Liver (tissue), 9 donors: Measurements from ENCODE around the gene CTNNBL1. TPM values are rescaled to one million over a fixed set of nuclear protein-coding genes. Genes with fewer than 3 reads are reported as not detected.

ENCODE experiments used
- DNase-seq: peaks from one replicate; pipeline ENCODE4 v3.0.0-alpha.2; 2017; ENCODE audit warnings: low spot score
- H3K27ac ChIP-seq, 2 donors: one replicate each; pipeline ENCODE4 v1.7.0; 2013; ENCODE audit warnings: inconsistent platforms in 2 of 2, low read length in 2 of 2, control low read depth in 1 of 2, low read depth in 1 of 2, mild to moderate bottlenecking in 1 of 2
- H3K27me3 ChIP-seq, 4 donors: one replicate each; pipeline versions ENCODE4 v1.6.1 to v1.7.0; 2013; ENCODE audit warnings: low read length in 3 of 4, inconsistent platforms in 1 of 4, mild to moderate bottlenecking in 1 of 4, moderate library complexity in 1 of 4; ENCODE audit not compliant: control insufficient read depth in 4 of 4, insufficient read depth in 4 of 4
- H3K36me3 ChIP-seq, 4 donors: one replicate each; pipeline versions ENCODE4 v1.6.1 to v1.7.0; 2013; ENCODE audit warnings: low read length in 3 of 4, mild to moderate bottlenecking in 3 of 4, low read depth in 1 of 4, moderate library complexity in 1 of 4; ENCODE audit not compliant: control insufficient read depth in 4 of 4, insufficient read depth in 3 of 4
- H3K4me1 ChIP-seq, 4 donors: one replicate each; pipeline versions ENCODE4 v1.6.1 to v1.7.0; 2013; ENCODE audit warnings: low read length in 3 of 4, mild to moderate bottlenecking in 3 of 4, moderate library complexity in 1 of 4; ENCODE audit not compliant: control insufficient read depth in 4 of 4, insufficient read depth in 4 of 4
- H3K4me3 ChIP-seq, 3 donors: one replicate each; pipeline versions ENCODE4 v1.6.1 to v1.7.0; 2013; ENCODE audit warnings: low read length in 3 of 3, control low read depth in 1 of 3, low read depth in 1 of 3, mild to moderate bottlenecking in 1 of 3
- H3K9ac ChIP-seq, 2 donors: one replicate each; pipeline ENCODE4 v1.7.0; 2013; ENCODE audit warnings: low read length in 2 of 2, mild to moderate bottlenecking in 2 of 2, moderate library complexity in 2 of 2, control low read depth in 1 of 2, low read depth in 1 of 2
- H3K9me3 ChIP-seq, 4 donors: one replicate each; pipeline versions ENCODE4 v1.6.1 to v1.7.0; 2013; ENCODE audit warnings: low read length in 3 of 4; ENCODE audit not compliant: control insufficient read depth in 4 of 4
- EGR1 ChIP-seq, 2 donors: IDR thresholded peaks; 2 replicates each; pipeline ENCODE4 v1.6.1; 2016 to 2018; ENCODE audit warnings: antibody characterized with exemption in 2 of 2, low read depth in 2 of 2
- FOXA1 ChIP-seq: IDR thresholded peaks from 2 replicates; pipeline ENCODE4 v1.6.1; 2016; ENCODE audit warnings: antibody characterized with exemption
- FOXA2 ChIP-seq: IDR thresholded peaks from 2 replicates; pipeline ENCODE4 v1.6.1; 2016; ENCODE audit warnings: antibody characterized with exemption
- GABPA ChIP-seq, 2 donors: IDR thresholded peaks in 1 of 2; conservative IDR thresholded peaks in 1 of 2; 2 replicates each; pipeline ENCODE4 v1.6.1; 2016; ENCODE audit warnings: antibody characterized with exemption in 2 of 2, mild to moderate bottlenecking in 1 of 2, moderate library complexity in 1 of 2
- HNF4A ChIP-seq, 2 donors: conservative IDR thresholded peaks; 2 replicates each; pipeline ENCODE4 v1.6.1; 2016; ENCODE audit warnings: antibody characterized with exemption in 2 of 2, mild to moderate bottlenecking in 2 of 2
- HNF4G ChIP-seq: IDR thresholded peaks from 2 replicates; pipeline ENCODE4 v1.6.1; 2016; ENCODE audit warnings: antibody characterized with exemption
- NR2F2 ChIP-seq: IDR thresholded peaks from 2 replicates; pipeline ENCODE4 v1.6.1; 2016; ENCODE audit warnings: antibody characterized with exemption
- REST ChIP-seq: IDR thresholded peaks from 2 replicates; pipeline ENCODE4 v1.6.1; 2016; ENCODE audit warnings: antibody characterized with exemption, mild to moderate bottlenecking
- SP1 ChIP-seq: IDR thresholded peaks from 2 replicates; pipeline ENCODE4 v1.6.1; 2018; ENCODE audit warnings: antibody characterized with exemption, mild to moderate bottlenecking
- WGBS: extraction: QIAGEN DNeasy Blood & Tissue Kit; methylation state at CpG from one replicate; pipeline ENCODE4 v1.1.7; 2013; 5-methylcytosine and 5-hydroxymethylcytosine counted together
- polyA plus RNA-seq, 2 donors: library from polyadenylated mRNA; stranded (reverse) in 1 of 2; unstranded in 1 of 2; fragments of 200-250 nt in 1 of 2; fragments of >200 nt in 1 of 2; fragmentation: Nextera tagmentation in 1 of 2; extraction: Ambion mirVana in 1 of 2; gene quantifications; one replicate each; pipeline versions ENCODE4 v1.2.1 to v1.2.3, GENCODE V29; 2013 to 2015
- total RNA-seq, 2 donors: library from RNA; depleted of rRNA; stranded (reverse); fragments of >200 nt; gene quantifications; one replicate each; pipeline ENCODE4 v1.2.3, GENCODE V29; 2014
- TF ChIP-seq, protein P1 (sequence below): IDR thresholded peaks from 2 replicates; pipeline ENCODE4 v1.6.1; 2016; ENCODE audit warnings: antibody characterized with exemption
- TF ChIP-seq, protein P2 (sequence below): IDR thresholded peaks from 2 replicates; pipeline ENCODE4 v1.6.1; 2016; ENCODE audit warnings: antibody characterized with exemption
- TF ChIP-seq, protein P3 (sequence below): fragments of 150-350 bp; IDR thresholded peaks from 2 replicates; pipeline ENCODE4 v1.5.1; 2017; ENCODE audit warnings: improper control_type of control experiment, low read depth, low read length; ENCODE audit not compliant: missing input control
- donor health status: healthy.
- donor health status: healthy.
- donor health status: healthy.
- donor health status: healthy.
- donor health status: healthy.

Gene CTNNBL1
- total and polyA plus RNA-seq, 4 donors, result 18.3 to 25.4 (median 20.3) TPM

GRCh38 chr20:37786043-37786442 is 92.2 kb downstream of the CTNNBL1 start (continued):
- TF ChIP-seq REST, result no peak

- no peak overlapping the region for H3K27ac ChIP-seq
- no peak for DNase-seq
- H3K9me3 ChIP-seq, result no peaks in the 10 kb centered on the region
- H3K4me3 ChIP-seq, result no peak overlapping the region
- no peaks in the 10 kb centered on the region for H3K4me1 ChIP-seq
- 94% methylated on average over 1 of the region's 1 CpG for WGBS
- H3K36me3 ChIP-seq, result peaks cover 0 to 41% (median 20%) of the 10 kb centered on the region in 4 donors
- H3K9ac ChIP-seq, result no peak overlapping the region
- no peaks in the 10 kb centered on the region for H3K27me3 ChIP-seq
- TF ChIP-seq SP1 (no peak), NR2F2 (no peak), EGR1 (IDR thresholded peaks at IDR 0.05; ENCODE audit: low read depth in 2 of 2) (no peak), HNF4A (conservative IDR thresholded peaks at IDR 0.05) (no peak), REST (no peak), HNF4G (no peak), GABPA (IDR thresholded peaks at IDR 0.05 in 1 of 2, conservative IDR thresholded peaks at IDR 0.05 in 1 of 2) (no peak), FOXA1 (no peak), FOXA2 (no peak)
- TF ChIP-seq, protein P1, sequence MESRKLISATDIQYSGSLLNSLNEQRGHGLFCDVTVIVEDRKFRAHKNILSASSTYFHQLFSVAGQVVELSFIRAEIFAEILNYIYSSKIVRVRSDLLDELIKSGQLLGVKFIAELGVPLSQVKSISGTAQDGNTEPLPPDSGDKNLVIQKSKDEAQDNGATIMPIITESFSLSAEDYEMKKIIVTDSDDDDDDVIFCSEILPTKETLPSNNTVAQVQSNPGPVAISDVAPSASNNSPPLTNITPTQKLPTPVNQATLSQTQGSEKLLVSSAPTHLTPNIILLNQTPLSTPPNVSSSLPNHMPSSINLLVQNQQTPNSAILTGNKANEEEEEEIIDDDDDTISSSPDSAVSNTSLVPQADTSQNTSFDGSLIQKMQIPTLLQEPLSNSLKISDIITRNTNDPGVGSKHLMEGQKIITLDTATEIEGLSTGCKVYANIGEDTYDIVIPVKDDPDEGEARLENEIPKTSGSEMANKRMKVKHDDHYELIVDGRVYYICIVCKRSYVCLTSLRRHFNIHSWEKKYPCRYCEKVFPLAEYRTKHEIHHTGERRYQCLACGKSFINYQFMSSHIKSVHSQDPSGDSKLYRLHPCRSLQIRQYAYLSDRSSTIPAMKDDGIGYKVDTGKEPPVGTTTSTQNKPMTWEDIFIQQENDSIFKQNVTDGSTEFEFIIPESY, result no peak
- TF ChIP-seq, protein P2, sequence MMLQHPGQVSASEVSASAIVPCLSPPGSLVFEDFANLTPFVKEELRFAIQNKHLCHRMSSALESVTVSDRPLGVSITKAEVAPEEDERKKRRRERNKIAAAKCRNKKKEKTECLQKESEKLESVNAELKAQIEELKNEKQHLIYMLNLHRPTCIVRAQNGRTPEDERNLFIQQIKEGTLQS, result no peak
- TF ChIP-seq, protein P3, sequence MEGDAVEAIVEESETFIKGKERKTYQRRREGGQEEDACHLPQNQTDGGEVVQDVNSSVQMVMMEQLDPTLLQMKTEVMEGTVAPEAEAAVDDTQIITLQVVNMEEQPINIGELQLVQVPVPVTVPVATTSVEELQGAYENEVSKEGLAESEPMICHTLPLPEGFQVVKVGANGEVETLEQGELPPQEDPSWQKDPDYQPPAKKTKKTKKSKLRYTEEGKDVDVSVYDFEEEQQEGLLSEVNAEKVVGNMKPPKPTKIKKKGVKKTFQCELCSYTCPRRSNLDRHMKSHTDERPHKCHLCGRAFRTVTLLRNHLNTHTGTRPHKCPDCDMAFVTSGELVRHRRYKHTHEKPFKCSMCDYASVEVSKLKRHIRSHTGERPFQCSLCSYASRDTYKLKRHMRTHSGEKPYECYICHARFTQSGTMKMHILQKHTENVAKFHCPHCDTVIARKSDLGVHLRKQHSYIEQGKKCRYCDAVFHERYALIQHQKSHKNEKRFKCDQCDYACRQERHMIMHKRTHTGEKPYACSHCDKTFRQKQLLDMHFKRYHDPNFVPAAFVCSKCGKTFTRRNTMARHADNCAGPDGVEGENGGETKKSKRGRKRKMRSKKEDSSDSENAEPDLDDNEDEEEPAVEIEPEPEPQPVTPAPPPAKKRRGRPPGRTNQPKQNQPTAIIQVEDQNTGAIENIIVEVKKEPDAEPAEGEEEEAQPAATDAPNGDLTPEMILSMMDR, result no peak
Measured at GRCh38 chr20:37789408-37789807, 95.6 kb downstream of the CTNNBL1 start.
